Spleen (tissue), 11 donors: ENCODE results near the gene NUDT16L1. TPM values are rescaled to one million over a fixed set of nuclear protein-coding genes. Genes with fewer than 3 reads are reported as not detected.
A peak's percentile ranks its signal among the peaks of the same experiment; 100 is the strongest.
"Not testable (repeated sequence)": the region's sequence is repeated elsewhere in the genome, so short reads cannot be mapped to it uniquely, and the experiment has no call there.

Experiments used
- DNase-seq: peaks from one replicate; pipeline ENCODE4 v3.0.0-alpha.2; 2020
- H3K27ac ChIP-seq, 8 donors: fragments of 200-600 bp; sonication (generic) in 7 of 8; 1 replicate in 4 of 8; 2 replicates in 4 of 8; pipeline versions ENCODE4 v1.5.0 to v1.8.0; 2016 to 2021; ENCODE audit warnings: inconsistent platforms in 4 of 8, mild to moderate bottlenecking in 4 of 8, moderate library complexity in 1 of 8
- H3K27me3 ChIP-seq, 7 donors: fragments of 200-600 bp; sonication (generic) in 6 of 7; replicated peaks in 1 of 7; 1 replicate in 4 of 7; 2 replicates in 3 of 7; pipeline versions ENCODE4 v1.5.0 to v1.8.0; 2016 to 2021; ENCODE audit warnings: inconsistent platforms in 3 of 7, mild to moderate bottlenecking in 1 of 7
- H3K36me3 ChIP-seq, 6 donors: fragments of 200-600 bp; sonication (generic) in 5 of 6; 1 replicate in 4 of 6; 2 replicates in 2 of 6; pipeline versions ENCODE4 v1.5.0 to v1.8.0; 2016 to 2021; ENCODE audit warnings: inconsistent platforms in 2 of 6
- H3K4me1 ChIP-seq, 6 donors: fragments of 200-600 bp; sonication (generic) in 5 of 6; 1 replicate in 3 of 6; 2 replicates in 3 of 6; pipeline versions ENCODE4 v1.5.0 to v1.8.0; 2016 to 2021; ENCODE audit warnings: inconsistent platforms in 3 of 6
- H3K4me3 ChIP-seq, 8 donors: fragments of 200-600 bp; sonication (generic) in 7 of 8; 1 replicate in 4 of 8; 2 replicates in 4 of 8; pipeline versions ENCODE4 v1.5.0 to v1.8.0; 2016 to 2021; ENCODE audit warnings: inconsistent platforms in 4 of 8, mild to moderate bottlenecking in 4 of 8, moderate library complexity in 2 of 8
- H3K9me3 ChIP-seq, 8 donors: fragments of 200-600 bp; sonication (generic) in 7 of 8; 1 replicate in 4 of 8; 2 replicates in 4 of 8; pipeline versions ENCODE4 v1.5.0 to v1.8.0; 2016 to 2021; ENCODE audit warnings: inconsistent platforms in 4 of 8
- POLR2A ChIP-seq, 3 donors: fragments of 450-650 bp; IDR thresholded peaks; one replicate each; pipeline ENCODE4 v1.5.1; 2017; ENCODE audit warnings: antibody characterized with exemption in 3 of 3, mild to moderate bottlenecking in 1 of 3
- POLR2AphosphoS5 ChIP-seq, 3 donors: sonication (generic); formaldehyde crosslinking; IDR thresholded peaks; one replicate each; pipeline ENCODE4 v1.5.1; 2017; ENCODE audit warnings: antibody characterized with exemption in 3 of 3
- WGBS, 5 donors: extraction: QIAGEN DNeasy Blood & Tissue Kit in 3 of 5; methylation state at CpG; one replicate each; pipeline versions ENCODE4 v1.1.5 to v1.1.7; 2013 to 2018; 5-methylcytosine and 5-hydroxymethylcytosine counted together
- intact Hi-C: fragments of 100-400 bp; cut with DNase I; formaldehyde crosslinking; loops from one replicate; pipeline ENCODE4 v1.15.0; 2023; ENCODE audit warnings: low total_unique reads
- polyA plus RNA-seq, 3 donors: library from polyadenylated mRNA; stranded (reverse); fragments of 200-250 nt; gene quantifications; one replicate each; pipeline ENCODE4 v1.2.1, GENCODE V29; 2013
- total RNA-seq, 7 donors: library from RNA; depleted of rRNA in 3 of 7; stranded (reverse); fragments of >200 nt in 3 of 7; fragmentation: NEBNext Ultra II Directional in 4 of 7; extraction: Animal tissue kit (Norgen Biotek cat#: 25700) in 4 of 7; gene quantifications; one replicate each; pipeline versions ENCODE4 v1.1.0 to v1.2.1, GENCODE V29; 2016 to 2021
- TF ChIP-seq, protein P1 (sequence below), 11 experiments: fragments of 200-600 bp in 7 of 11; fragments of 450-650 bp in 4 of 11; sonication (generic) in 4 of 11; IDR thresholded peaks in 8 of 11; conservative IDR thresholded peaks in 3 of 11; 1 replicate in 7 of 11; 2 replicates in 4 of 11; pipeline versions ENCODE4 v1.4.0 to v1.8.0; 2016 to 2021; ENCODE audit warnings: antibody characterized with exemption in 11 of 11, inconsistent platforms in 4 of 11, mild to moderate bottlenecking in 1 of 11
- donor health status: healthy with polysubstance abuse.
- donor health status: DM: no; HTN: no; CAD: no; lungs with moderate emphysema.
- donor health status: DM: no; HTN: no; CAD: no.
- donor health status: Bipolar disorder and iron deficiency.
- donor health status: healthy.
- donor health status: DM: no; HTN: no; CAD: no.
- donor health status: DM: yes; HTN: yes; CAD: no.

Gene NUDT16L1
- total and polyA plus RNA-seq, 10 donors, result 26.2 to 47.2 (median 29.4) TPM

DNA sequence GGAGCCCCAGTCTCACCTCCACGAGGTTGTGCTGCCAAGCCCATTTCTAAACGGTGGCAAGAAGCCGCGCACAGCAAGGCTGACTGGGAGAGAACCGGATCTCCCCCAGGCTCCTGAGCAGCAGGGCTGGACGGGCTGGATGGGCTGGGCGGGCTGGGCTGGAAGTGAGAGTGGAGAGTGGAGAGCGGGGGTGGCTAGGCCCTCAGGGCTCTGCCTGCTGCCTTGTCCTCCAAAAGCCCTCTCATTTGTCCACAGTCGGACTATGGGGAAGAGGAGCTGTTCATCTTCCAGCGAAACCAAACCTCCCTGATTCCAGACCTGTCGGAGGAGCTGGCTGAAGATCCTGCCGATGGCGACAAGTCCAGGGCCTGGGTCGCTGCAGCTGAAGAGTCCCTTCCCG is 44.2 kb downstream of the NUDT16L1 start:
- 85 to 91% (median 88%) methylated on average over 11 to 15 of the region's 15 CpGs for whole genome bisulfite sequencing, 5 donors
- intact Hi-C loops, result no loop called here
- Histone ChIP-seq H3K36me3 (no peaks in the 10 kb centered on the region), H3K4me1 (peaks cover 10 to 29% (median 17%) of the 10 kb centered on the region in 6 donors), H3K27ac (no peak overlapping the region), H3K9me3 (no peaks in the 10 kb centered on the region), H3K27me3 (no peaks in the 10 kb centered on the region), H3K4me3 (no peak overlapping the region)
- TF ChIP-seq POLR2A (IDR thresholded peaks at IDR 0.05) (no peak), POLR2AphosphoS5 (IDR thresholded peaks at IDR 0.05) (no peak)
- TF ChIP-seq, protein P1, sequence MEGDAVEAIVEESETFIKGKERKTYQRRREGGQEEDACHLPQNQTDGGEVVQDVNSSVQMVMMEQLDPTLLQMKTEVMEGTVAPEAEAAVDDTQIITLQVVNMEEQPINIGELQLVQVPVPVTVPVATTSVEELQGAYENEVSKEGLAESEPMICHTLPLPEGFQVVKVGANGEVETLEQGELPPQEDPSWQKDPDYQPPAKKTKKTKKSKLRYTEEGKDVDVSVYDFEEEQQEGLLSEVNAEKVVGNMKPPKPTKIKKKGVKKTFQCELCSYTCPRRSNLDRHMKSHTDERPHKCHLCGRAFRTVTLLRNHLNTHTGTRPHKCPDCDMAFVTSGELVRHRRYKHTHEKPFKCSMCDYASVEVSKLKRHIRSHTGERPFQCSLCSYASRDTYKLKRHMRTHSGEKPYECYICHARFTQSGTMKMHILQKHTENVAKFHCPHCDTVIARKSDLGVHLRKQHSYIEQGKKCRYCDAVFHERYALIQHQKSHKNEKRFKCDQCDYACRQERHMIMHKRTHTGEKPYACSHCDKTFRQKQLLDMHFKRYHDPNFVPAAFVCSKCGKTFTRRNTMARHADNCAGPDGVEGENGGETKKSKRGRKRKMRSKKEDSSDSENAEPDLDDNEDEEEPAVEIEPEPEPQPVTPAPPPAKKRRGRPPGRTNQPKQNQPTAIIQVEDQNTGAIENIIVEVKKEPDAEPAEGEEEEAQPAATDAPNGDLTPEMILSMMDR (IDR thresholded peaks at IDR 0.05 in 8 of 11, conservative IDR thresholded peaks at IDR 0.05 in 3 of 11), result no peak
- no peak for DNase-seq

DNA sequence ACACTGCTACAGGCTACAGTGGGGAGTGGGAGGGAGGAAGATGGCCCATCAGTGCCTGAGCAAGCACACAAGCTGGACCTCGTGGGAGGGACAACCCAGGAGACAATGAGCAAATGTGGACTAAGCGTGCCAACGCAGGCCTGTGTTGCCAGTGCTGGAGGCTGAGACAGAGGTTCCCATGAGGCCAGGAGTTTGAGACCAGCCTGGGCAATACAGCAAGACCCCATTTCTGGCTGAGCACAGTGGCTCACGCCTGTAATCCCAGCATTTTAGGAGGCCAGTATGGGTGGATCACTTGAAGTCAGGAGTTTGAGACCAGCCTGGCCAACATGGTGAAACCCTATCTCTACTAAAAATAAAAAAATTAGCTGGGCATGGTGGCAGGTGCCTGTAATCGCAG is 45.0 kb downstream of the NUDT16L1 start:
- H3K27ac ChIP-seq, H3K36me3 ChIP-seq, H3K27me3 ChIP-seq, intact Hi-C loops, H3K9me3 ChIP-seq, DNase-seq, H3K4me3 ChIP-seq: not testable (repeated sequence)
- 75 to 93% (median 91%) methylated on average over 5 of the region's 5 CpGs for WGBS, 5 donors
- peaks cover 6 to 30% (median 19%) of the 10 kb centered on the region in 6 donors for H3K4me1 ChIP-seq

- H3K4me3 ChIP-seq, result peak overlapping the region in 1 of 8 donors; percentile 7
- no peaks in the 10 kb centered on the region for H3K9me3 ChIP-seq
- intact Hi-C loops, result no loop called here
- 42 to 50% (median 46%) methylated on average over 14 of the region's 14 CpGs for WGBS, 5 donors
- no peaks in the 10 kb centered on the region for H3K27me3 ChIP-seq
- H3K36me3 ChIP-seq, result peaks cover 0 to 1% (median 0%) of the 10 kb centered on the region in 6 donors
- H3K4me1 ChIP-seq, result peaks cover 0 to 42% (median 19%) of the 10 kb centered on the region in 6 donors
- DNase-seq, result no peak
- TF ChIP-seq, protein P1 (IDR thresholded peaks at IDR 0.05 in 8 of 11, conservative IDR thresholded peaks at IDR 0.05 in 3 of 11), result no peak
- TF ChIP-seq POLR2AphosphoS5 (IDR thresholded peaks at IDR 0.05), result peak; percentile 21 to 39 (median 34)
- H3K27ac ChIP-seq, result no peak overlapping the region
Observed at GRCh38 chr16:4743226-4743878, 50.0 kb downstream of the NUDT16L1 start.

DNA sequence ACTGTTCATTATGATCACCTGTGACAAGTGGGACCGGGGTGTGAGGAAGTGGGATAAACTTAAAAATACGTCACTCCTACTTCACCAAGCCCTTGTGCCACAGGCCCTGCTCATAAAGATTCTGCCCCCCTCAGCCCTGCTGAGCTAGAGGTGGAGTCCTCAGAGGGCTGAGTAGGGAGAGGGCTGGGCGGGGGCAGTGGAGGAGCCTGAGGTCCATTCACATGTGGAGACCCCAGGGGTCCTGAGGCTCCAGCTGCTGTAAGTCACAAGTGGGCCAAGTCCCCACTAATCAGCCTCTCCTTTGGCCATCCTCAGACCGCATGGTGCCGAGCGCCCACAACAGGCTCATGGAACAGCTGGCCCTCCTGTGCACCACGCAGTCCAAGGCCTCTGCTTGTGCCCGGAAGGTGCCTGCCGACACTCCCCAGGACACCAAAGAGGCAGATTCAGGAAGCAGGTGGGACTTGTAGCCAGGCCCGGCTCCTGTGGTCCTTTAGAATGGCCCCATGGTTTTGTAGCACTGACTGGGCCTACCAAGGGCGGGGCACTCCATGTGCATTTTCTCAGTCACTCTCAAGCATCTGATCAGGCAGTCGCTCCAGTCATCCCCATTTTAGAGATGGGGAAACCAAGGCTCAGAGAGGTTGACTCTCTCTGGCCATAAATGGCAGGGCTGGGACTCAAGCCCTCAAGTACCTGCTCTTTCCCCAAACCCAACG is 51.4 kb downstream of the NUDT16L1 start:
- 60 to 77% (median 69%) methylated on average over 8 to 13 of the region's 13 CpGs for WGBS, 5 donors
- Histone ChIP-seq H3K27ac (peak overlapping the region in 1 of 8 donors; percentile 13), H3K27me3 (no peaks in the 10 kb centered on the region), H3K4me1 (peaks cover 0 to 51% (median 21%) of the 10 kb centered on the region in 6 donors), H3K4me3 (no peak overlapping the region), H3K9me3 (no peaks in the 10 kb centered on the region), H3K36me3 (peaks cover 0 to 15% (median 3%) of the 10 kb centered on the region in 6 donors)
- intact Hi-C loops, result no loop called here
- TF ChIP-seq POLR2AphosphoS5 (IDR thresholded peaks at IDR 0.05) (peak; percentile 40 to 63 (median 61)), POLR2A (IDR thresholded peaks at IDR 0.05) (no peak)
- TF ChIP-seq, protein P1 (IDR thresholded peaks at IDR 0.05 in 8 of 11, conservative IDR thresholded peaks at IDR 0.05 in 3 of 11), result no peak
- DNase-seq, result no peak
